GM12878 (cell line): Measurements from ENCODE around the gene ZNF213. TPM values are rescaled to one million over a fixed set of nuclear protein-coding genes. Genes with fewer than 3 reads are reported as not detected.

Experiments used
- EED ChIP-seq: sonication (generic); IDR thresholded peaks from 2 replicates; pipeline ENCODE4 v1.6.1; 2016; ENCODE audit warnings: antibody characterized with exemption, low read depth
- ELK1 ChIP-seq: IDR thresholded peaks from 2 replicates; pipeline ENCODE4 v1.6.1; 2012; ENCODE audit warnings: low read depth, low read length, improper control_type of control experiment
- HCFC1 ChIP-seq: fragments of 150-350 bp; IDR thresholded peaks from 2 replicates; pipeline ENCODE4 v1.6.1; 2014; ENCODE audit warnings: low read length
- NBN ChIP-seq: fragments of 450-650 bp; IDR thresholded peaks from 2 replicates; pipeline ENCODE4 v1.6.1; 2016
- REST ChIP-seq: IDR thresholded peaks from 2 replicates; pipeline ENCODE4 v1.6.1; 2012; ENCODE audit warnings: mild to moderate bottlenecking, low read depth, low read length
- SREBF1 ChIP-seq: IDR thresholded peaks from 2 replicates; pipeline ENCODE4 v1.6.1; 2012; ENCODE audit warnings: mild to moderate bottlenecking, low read length
- ZNF384 ChIP-seq: IDR thresholded peaks from 2 replicates; pipeline ENCODE4 v1.6.1; 2012; ENCODE audit warnings: low read depth, mild to moderate bottlenecking, low read length, improper control_type of control experiment, borderline replicate concordance
- polyA plus RNA-seq, 11 experiments: library from polyadenylated mRNA; depleted of rRNA in 4 of 11; unstranded in 6 of 11; stranded (reverse) in 5 of 11; fragments of >200 nt; fragmentation: Nextera tagmentation in 4 of 11; fragmentation: Illumina TruSeq in 1 of 11; extraction: Ambion mirVana in 4 of 11; extraction: Trizol in 1 of 11; gene quantifications; 1 replicate in 1 of 11; 2 replicates in 10 of 11; pipeline versions ENCODE4 v1.2.1 to v1.2.3, GENCODE V29; 2011 to 2016; ENCODE audit warnings: inconsistent platforms in 2 of 11, missing spikeins in 2 of 11, low read depth in 1 of 11
- total RNA-seq, 4 experiments: library from RNA; depleted of rRNA in 3 of 4; stranded (reverse); fragments of >200 nt in 3 of 4; fragmentation: Illumina TruSeq in 1 of 4; extraction: Trizol in 1 of 4; gene quantifications; 2 replicates each; pipeline versions ENCODE4 v1.2.1 to v1.2.3, GENCODE V29; 2013 to 2021
- TF ChIP-seq, protein P1 (sequence below): fragments of 450-650 bp; formaldehyde crosslinking; IDR thresholded peaks from 2 replicates; pipeline ENCODE4 v1.4.0; 2022; ENCODE audit warnings: mild to moderate bottlenecking, moderate library complexity
- TF ChIP-seq, protein P2 (sequence below): fragments of 450-650 bp; IDR thresholded peaks from 2 replicates; pipeline ENCODE4 v1.6.1; 2017; ENCODE audit warnings: low read depth, mild to moderate bottlenecking, moderate library complexity
- TF ChIP-seq, protein P3 (sequence below), 3 experiments: IDR thresholded peaks in 2 of 3; conservative IDR thresholded peaks in 1 of 3; 2 replicates each; pipeline ENCODE4 v1.5.1; 2011; ENCODE audit warnings: low read depth in 3 of 3, low read length in 3 of 3, mild to moderate bottlenecking in 3 of 3, control low read depth in 2 of 3, moderate library complexity in 2 of 3, inconsistent platforms in 1 of 3, mixed read lengths in 1 of 3; ENCODE audit not compliant: control insufficient read depth in 2 of 3, insufficient read depth in 1 of 3; ENCODE audit errors: extremely low read depth in 1 of 3
- TF ChIP-seq, protein P4 (sequence below): fragments of 150-350 bp; IDR thresholded peaks from 2 replicates; pipeline ENCODE4 v1.6.1; 2014; ENCODE audit warnings: mild to moderate bottlenecking, low read depth, low read length

The ZNF213 gene
- total and polyA plus RNA-seq, 10 of the 15 experiments (the other 5 are each of a cell fraction or from before 2014, with no cell fraction given), result 0.53 to 9.4 (median 1.1) TPM

- TF ChIP-seq, protein P1, sequence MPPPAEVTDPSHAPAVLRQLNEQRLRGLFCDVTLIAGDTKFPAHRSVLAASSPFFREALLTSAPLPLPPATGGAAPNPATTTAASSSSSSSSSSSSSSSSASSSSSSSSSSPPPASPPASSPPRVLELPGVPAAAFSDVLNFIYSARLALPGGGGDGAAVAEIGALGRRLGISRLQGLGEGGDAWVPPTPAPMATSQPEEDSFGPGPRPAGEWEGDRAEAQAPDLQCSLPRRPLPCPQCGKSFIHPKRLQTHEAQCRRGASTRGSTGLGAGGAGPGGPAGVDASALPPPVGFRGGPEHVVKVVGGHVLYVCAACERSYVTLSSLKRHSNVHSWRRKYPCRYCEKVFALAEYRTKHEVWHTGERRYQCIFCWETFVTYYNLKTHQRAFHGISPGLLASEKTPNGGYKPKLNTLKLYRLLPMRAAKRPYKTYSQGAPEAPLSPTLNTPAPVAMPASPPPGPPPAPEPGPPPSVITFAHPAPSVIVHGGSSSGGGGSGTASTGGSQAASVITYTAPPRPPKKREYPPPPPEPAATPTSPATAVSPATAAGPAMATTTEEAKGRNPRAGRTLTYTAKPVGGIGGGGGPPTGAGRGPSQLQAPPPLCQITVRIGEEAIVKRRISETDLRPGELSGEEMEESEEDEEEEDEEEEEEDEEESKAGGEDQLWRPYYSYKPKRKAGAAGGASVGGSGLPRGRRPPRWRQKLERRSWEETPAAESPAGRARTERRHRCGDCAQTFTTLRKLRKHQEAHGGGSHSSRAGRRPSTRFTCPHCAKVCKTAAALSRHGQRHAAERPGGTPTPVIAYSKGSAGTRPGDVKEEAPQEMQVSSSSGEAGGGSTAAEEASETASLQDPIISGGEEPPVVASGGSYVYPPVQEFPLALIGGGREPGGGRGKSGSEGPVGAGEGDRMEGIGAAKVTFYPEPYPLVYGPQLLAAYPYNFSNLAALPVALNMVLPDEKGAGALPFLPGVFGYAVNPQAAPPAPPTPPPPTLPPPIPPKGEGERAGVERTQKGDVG (CRISPR knock-in tag), result no peak
- TF ChIP-seq, protein P2, sequence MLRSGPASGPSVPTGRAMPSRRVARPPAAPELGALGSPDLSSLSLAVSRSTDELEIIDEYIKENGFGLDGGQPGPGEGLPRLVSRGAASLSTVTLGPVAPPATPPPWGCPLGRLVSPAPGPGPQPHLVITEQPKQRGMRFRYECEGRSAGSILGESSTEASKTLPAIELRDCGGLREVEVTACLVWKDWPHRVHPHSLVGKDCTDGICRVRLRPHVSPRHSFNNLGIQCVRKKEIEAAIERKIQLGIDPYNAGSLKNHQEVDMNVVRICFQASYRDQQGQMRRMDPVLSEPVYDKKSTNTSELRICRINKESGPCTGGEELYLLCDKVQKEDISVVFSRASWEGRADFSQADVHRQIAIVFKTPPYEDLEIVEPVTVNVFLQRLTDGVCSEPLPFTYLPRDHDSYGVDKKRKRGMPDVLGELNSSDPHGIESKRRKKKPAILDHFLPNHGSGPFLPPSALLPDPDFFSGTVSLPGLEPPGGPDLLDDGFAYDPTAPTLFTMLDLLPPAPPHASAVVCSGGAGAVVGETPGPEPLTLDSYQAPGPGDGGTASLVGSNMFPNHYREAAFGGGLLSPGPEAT, result peak; percentile 41; the same call in 1 of the 2 replicates
- TF ChIP-seq, protein P3, sequence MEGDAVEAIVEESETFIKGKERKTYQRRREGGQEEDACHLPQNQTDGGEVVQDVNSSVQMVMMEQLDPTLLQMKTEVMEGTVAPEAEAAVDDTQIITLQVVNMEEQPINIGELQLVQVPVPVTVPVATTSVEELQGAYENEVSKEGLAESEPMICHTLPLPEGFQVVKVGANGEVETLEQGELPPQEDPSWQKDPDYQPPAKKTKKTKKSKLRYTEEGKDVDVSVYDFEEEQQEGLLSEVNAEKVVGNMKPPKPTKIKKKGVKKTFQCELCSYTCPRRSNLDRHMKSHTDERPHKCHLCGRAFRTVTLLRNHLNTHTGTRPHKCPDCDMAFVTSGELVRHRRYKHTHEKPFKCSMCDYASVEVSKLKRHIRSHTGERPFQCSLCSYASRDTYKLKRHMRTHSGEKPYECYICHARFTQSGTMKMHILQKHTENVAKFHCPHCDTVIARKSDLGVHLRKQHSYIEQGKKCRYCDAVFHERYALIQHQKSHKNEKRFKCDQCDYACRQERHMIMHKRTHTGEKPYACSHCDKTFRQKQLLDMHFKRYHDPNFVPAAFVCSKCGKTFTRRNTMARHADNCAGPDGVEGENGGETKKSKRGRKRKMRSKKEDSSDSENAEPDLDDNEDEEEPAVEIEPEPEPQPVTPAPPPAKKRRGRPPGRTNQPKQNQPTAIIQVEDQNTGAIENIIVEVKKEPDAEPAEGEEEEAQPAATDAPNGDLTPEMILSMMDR (IDR thresholded peaks at IDR 0.05 in 2 of 3, conservative IDR thresholded peaks at IDR 0.05 in 1 of 3; ENCODE audit: control insufficient read depth in 2 of 3, extremely low read depth in 1 of 3, insufficient read depth in 1 of 3, low read depth in 3 of 3, low read length in 3 of 3), result no peak
- no peak for TF ChIP-seq SREBF1
- 0 out of 2 replicates have a peak, but pooled peaks have one; percentile 26 for TF ChIP-seq ELK1
- peak; percentile 83 for TF ChIP-seq NBN
- peak; percentile 42; the same call in 1 of the 2 replicates for TF ChIP-seq HCFC1
- peak; percentile 39; the same call in 1 of the 2 replicates for TF ChIP-seq EED
- TF ChIP-seq ZNF384, result peak; percentile 81
- TF ChIP-seq, protein P4, sequence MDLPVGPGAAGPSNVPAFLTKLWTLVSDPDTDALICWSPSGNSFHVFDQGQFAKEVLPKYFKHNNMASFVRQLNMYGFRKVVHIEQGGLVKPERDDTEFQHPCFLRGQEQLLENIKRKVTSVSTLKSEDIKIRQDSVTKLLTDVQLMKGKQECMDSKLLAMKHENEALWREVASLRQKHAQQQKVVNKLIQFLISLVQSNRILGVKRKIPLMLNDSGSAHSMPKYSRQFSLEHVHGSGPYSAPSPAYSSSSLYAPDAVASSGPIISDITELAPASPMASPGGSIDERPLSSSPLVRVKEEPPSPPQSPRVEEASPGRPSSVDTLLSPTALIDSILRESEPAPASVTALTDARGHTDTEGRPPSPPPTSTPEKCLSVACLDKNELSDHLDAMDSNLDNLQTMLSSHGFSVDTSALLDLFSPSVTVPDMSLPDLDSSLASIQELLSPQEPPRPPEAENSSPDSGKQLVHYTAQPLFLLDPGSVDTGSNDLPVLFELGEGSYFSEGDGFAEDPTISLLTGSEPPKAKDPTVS, result no peak
- 0 out of 2 replicates have a peak, but pooled peaks have one; percentile 18 for TF ChIP-seq REST
Measured at GRCh38 chr16:3158510-3159314, 23.9 kb downstream of the ZNF213 start (continued).
